GM19372 (cell line): Measurements from ENCODE around the gene HTRA2.

Experiments
- ATAC-seq: cut with Tn5 transposase; IDR thresholded peaks from one replicate; pipeline ENCODE4 v1.9.1; 2021; ENCODE audit warnings: mild to moderate bottlenecking, low read depth, moderate library complexity; ENCODE audit not compliant: unreplicated experiment

Gene HTRA2

DNA sequence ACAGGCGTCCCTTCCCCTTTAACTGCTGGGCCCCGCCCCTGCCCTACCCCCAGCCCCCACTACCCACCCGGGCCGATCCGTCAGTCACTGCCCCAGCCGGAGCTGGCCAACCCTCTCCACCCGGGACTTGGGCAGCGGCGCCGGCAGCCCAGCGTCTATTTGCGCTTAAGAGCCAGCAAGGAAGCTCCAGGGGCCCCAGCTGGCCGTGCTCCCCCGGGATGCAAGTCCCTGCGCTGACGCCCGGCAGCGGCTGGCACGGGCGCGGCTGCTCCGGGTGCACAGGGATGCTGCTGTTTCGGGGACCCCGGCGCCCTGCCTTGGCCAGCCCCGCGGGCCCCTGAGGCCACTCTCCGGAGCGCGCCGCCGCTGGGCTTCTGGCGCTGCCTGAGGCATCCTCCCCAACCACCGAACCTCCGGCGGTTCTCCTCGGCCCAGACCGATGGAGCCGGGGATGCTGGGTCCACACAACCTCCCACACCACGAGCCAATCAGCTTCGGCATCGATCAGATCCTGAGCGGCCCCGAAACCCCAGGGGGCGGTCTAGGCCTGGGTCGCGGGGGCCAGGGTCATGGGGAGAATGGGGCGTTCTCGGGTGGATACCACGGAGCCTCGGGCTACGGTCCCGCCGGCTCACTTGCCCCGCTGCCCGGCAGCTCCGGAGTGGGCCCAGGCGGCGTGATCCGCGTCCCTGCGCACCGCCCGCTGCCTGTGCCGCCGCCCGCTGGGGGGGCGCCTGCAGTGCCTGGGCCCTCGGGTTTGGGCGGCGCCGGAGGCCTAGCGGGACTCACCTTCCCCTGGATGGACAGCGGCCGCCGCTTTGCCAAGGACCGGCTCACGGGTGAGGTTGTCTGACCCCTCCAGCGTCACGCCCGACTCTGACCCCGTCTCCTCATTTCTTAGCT, 15.1 kb upstream of the HTRA2 start, which contains the start of gene TLX2:
TSS of gene TLX2 (plus strand) at position 83 of the 903 bp plus-strand sequence. CDS start at position 440, 357 bp downstream.
- no peak for ATAC-seq

DNA sequence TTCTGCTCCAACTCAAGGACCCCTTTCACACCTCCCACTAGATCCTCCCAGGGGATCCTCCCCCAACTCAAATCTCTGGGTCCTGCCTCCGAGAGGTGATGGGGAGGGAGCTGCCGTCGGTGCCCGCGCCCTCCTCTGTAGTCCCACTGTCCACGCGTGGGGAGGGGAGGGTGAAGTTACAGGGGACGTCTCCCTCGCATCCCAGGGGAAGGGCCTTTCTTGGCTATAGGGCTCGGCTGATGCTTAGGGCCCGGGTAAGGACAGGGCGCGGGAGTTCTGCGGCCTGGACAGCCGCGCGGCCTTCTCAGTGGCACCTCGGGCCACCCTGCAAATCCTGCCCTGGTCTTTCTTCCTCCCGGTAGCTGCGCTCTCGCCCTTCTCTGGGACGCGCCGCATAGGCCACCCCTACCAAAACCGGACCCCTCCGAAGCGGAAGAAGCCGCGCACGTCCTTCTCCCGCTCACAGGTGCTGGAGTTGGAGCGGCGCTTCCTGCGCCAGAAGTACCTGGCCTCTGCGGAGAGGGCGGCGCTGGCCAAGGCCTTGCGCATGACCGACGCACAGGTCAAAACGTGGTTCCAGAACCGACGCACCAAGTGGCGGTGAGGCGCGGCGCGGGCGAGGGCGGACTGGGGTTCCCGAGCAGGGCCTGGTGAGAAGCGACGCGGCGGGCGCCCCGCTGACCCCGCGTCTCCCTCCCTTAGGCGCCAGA, 14.3 kb upstream of the HTRA2 start:
- no peak for ATAC-seq

DNA sequence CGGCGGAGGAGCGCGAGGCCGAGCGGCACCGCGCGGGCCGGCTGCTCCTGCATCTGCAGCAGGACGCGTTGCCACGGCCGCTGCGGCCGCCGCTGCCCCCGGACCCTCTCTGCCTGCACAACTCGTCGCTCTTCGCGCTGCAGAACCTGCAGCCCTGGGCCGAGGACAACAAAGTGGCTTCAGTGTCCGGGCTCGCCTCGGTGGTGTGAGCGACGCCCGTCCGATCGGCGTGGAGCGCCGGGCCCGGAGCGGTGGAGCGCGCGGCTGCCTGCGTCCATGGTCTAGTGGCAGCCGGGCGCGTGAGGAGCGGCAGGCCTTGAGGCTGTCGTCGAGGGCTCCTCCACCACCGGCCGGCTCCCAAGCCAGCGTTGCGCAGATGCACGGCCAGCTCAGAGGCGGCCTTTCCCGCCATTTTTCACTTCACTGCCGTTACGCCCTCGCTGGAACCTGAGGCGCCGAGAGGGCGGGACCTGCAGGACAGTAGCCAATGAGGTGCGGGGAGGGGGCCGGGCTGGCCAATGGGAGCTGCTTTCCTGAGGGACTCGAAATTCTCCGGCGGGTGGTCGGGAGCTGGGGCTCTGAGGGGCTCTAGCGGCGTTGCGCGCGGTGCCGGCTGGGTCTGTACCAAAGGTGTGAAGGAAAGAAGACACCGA, 13.6 kb upstream of the HTRA2 start:
- ATAC-seq: peak; percentile 75

DNA sequence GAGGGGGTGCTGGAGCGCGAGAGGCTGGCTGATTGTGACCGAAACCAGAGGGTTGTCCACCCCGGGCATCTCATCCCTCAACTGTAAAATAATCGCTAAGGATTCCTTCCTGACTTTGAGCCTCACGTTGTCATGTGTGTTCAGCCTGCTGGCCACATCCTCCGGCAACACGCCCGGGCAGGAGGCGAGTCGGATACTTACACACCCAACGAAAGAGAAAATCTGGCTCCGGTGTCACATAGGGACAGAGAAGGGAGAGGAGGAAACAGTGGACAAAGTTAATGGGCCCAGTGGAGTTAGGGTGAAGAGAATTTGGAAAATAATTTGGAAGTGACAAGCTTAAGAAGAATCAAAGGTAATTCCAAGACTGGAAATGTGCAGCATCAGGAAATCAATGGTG, 13.1 kb upstream of the HTRA2 start:
- no peak for ATAC-seq

DNA sequence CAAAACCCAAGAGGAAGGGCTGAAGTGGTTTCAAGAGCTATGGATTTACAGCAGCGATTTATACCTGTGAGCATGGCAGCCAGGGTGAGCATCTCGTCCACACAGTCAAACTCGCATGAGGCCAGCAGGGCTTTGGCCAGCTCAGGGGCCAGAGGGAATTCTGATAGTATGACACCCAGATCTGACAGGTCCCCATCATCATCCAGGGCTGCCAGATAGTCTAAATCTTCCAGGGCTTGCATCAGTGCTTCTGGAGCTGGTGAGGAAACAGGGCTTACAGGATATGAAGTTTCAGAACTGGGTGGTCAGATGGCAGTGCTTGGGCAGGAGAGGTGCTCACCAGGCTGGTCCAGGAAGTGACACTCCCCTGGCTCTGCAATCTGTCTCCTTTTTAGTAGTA, 7.2 kb upstream of the HTRA2 start:
- ATAC-seq: no peak

DNA sequence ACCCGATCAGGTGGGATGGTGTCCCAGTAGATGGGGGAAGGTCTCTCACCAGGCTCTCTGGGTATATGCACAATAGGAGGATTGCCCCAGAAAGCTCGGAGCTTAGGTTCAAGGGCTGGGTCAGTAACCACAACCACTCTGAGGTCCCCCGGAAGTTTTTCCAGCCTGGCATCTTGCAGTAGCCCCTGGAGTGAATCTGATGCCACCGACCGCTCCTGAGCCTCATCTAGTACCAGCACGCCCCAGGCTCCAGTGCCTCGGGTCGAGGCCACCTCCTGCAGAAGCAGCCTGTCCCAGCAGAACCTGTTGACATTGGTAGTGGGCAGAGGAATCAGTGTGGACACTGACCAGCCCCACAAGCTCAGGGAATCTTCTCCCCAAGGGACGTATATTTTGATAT, 5.7 kb upstream of the HTRA2 start:
- no peak for ATAC-seq

DNA sequence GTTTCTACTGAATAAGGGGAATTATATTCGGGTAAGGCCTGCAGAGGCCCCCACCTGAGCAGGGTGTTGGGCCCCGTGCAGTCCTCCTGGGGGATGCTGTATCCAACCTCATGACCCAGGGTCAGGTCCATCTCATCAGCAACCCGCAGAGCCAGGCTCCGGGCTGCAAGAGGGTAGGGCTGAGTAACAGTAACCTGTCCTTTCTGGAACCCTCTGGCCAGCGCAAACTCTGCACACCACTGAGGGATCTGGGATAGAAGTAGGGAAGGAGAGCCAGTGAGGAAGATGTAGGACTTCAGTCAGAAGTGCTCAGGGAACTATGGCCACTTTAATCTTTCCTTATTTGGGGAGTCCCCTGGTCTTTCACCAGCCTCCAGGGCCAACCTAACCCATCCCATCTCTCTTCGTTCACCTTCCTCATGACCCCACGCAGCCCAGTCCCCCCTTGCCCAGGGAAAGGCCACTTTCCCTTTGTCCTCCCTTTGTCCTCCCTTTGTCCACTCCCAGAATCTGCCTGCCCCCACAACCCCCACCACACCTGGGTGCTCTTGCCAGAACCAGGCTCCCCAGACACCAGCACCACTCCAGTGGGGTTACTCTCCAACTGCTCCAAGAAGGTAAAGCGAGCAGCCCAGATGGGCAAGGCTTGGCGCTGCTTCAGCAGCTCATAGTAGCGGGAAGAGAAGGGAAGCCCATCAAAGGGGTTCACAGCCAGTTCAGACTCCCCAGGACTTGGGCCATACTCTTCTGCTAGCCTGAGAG, 4.6 kb upstream of the HTRA2 start:
- no peak for ATAC-seq

DNA sequence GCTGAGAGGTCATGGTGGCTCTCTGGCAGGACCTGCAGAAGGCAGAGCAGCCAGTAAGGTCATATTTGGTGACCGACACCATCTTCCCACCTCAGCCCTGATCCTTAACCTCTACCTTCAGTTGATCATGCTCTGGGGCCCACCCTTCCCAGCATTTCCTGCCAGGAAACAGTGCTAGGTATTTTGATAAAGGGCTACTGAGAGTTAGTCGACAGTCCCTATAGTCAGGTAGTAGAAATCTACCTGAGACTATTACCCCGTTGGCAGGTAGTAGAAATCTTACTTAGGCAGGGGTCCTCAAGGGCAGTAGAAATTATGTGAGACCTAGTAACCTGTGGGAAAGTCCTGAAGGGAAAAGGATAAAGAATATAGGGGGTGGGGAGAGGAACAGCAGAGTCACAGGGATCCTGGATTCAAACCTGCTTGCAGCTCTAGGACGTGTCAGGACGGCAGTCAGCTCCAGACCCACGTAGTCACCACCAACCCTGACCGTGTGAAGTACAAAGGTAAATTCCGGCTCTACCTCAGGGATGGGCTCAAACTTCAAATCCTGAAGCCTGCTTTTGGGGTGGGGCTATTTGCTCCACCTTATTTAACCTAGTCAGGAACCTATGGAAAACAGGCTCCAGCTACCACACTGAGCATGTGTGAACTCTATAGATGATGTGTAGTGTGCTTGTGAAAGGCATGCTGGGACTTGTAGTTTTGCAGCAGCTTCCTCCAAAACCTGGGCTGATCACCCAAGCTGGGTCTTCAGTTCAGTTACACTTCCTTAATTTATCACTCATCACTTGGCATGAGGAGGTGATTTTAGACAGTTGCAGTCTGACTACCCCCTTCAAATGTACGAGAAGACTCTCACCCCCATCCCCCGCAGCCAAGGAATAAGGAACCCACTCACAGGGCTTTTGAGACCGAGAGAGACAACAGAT, 3.8 kb upstream of the HTRA2 start, which contains the start of gene DQX1:
TSS of gene DQX1 (minus strand) at position 515 of the 932 bp plus-strand sequence. CDS start at position 13, 502 bp downstream.
- no peak for ATAC-seq

DNA sequence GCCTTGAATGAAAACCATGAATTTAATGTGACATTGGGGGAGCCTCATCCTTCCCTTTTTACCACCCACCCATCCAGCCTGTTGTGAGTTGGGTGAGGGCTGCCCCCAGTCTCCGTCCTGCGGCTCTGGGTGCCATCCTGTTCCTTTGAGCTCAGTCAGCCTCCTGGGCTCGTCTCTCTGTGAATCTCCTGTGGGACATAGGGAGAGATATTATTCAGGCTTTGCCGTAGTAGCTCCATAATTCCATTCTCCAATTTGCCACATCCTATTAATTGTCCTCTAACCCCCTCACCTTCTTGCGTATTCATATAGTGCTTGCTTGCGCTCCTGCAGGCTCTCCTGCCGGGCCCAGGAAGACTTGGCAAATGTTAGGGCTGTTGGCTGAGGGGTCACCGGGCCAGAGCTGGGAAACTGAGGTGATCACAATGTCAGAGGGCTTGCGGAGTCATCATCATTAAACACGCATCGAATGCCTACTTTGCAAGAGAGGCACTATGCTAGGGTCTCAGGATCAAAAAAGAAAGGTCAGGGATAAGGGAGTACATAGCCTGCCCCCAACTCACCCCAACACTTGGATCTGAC, 3.0 kb upstream of the HTRA2 start:
- ATAC-seq: no peak

DNA sequence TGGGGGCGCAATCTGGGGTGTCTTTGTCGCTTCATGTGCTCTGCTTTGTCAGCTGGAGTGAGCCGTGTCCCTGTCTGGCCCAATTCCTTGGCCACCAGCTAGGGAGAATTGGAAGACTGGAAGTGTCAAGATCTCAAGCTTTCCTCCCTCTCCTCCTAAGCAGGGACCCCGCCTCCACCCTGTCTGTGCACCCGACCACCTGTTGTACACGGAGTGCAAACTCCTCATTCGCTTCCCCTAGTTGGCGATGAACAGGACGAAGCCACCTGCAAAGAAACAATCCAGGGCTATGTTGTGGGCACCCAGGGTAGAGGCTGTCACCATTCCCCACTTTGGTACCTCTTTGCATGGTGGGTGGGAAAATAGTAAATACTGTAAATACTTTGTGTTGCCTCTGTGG, 2.0 kb upstream of the HTRA2 start:
- ATAC-seq: no peak

DNA sequence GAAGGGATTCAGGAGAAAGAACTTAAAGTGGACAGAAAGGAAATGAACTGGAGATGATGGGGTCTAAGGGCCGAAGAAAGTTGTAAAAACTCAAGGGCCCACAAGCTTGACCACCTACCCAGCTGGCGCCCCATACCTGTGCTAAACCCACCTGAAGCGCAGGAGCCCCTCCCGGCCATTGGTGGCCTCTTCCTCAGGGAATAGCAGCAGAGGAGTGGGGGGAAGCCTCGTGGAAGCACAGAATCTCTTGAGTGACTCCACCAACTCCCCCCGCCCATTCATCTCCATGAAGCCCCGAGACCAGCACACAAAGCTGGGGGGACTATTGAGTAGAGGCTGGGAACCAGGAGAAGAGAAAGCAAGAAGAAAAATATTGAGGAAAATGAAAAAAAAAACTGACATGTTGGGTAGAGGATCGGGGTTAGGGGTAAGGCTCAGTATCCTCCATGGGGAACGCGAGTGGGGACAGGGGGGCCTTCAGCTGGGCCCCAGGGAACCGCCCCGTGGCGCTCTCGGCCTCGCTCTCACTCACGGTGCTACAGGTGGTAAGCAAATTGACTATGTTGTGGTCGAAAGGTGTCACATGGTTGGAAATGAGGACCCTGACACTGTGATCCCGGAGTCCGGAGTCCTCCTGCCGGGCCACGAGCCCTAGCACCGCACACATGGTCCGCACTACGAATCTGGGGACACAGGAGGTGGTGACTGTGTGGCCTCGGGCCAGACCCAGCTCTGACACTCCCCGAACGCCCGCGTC, 955 bp upstream of the HTRA2 start:
- ATAC-seq: peak; percentile 0

DNA sequence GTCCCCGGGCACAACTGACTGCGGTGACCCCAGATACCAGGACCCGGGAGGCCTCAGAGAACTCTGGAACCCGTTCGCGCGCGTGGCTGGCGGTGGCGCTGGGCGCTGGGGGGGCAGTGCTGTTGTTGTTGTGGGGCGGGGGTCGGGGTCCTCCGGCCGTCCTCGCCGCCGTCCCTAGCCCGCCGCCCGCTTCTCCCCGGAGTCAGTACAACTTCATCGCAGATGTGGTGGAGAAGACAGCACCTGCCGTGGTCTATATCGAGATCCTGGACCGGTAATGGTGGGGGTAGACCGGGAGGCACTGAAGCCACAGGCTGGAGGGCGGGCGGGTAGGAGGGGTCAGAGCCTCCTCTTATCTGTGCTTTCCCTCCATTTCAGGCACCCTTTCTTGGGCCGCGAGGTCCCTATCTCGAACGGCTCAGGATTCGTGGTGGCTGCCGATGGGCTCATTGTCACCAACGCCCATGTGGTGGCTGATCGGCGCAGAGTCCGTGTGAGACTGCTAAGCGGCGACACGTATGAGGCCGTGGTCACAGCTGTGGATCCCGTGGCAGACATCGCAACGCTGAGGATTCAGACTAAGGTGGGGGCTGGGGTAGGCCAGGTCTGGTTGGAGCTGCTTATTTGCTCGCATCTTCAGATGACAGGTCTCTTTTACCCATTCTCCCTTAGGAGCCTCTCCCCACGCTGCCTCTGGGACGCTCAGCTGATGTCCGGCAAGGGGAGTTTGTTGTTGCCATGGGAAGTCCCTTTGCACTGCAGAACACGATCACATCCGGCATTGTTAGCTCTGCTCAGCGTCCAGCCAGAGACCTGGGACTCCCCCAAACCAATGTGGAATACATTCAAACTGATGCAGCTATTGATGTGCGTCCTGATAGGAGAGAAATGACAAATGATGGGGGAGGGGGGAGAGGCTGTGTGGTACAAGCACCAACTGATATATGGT, 780 bp downstream of the HTRA2 start:
- peak; percentile 28 for ATAC-seq

DNA sequence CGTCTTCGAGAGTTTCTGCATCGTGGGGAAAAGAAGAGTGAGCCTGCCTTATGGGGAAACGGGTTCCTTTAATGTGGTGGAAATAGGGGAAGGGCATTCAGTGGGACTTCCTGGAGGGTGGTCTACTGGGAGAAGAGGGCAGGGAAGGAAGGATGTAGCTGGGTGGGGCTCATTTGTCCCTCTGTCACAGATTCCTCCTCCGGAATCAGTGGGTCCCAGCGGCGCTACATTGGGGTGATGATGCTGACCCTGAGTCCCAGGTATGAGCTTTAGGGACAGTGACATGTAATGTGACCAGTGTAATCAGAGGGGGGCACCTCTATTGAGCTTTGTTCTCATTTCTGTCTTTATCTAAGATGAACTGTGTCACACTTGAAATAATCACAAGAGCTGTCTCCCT, 1.9 kb downstream of the HTRA2 start:
- no peak for ATAC-seq

DNA sequence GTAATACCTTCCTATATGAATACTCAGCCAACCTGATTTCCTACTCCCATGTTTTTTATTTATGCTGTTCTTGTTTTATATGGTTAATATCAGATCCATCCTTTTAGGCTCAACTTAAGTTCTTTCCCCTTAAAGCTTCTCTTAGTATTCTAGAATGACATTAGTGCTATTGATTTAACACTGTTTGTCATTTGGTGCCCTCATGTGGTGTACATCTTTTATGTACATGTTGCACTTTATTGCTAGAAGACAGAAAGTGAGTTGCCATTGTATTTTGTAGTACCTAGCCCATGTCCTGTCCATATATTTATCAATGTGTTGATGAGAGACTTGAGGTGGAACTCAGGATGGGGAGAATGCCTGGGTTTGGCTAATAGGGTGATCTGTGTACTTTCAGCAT, 2.5 kb downstream of the HTRA2 start:
- no peak for ATAC-seq

DNA sequence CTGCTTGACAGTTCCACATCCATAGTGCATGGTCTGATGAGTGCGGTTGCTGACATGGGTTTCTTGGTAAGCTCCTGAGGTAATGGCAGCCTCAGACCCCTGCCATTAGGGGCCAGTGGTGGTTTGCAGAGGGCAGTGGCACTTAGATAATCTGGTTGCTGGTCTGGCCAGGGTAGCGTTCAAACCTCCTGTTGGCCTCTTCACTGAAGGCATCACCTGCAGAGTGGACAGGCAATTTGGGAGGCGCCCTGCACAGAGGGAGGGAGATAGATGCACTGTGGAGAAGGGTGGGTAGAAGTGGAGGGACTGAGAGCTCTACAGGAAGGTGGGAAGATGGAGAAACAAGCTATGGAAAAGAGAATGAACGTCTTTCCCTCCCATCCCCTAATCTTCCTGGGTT, 3.7 kb downstream of the HTRA2 start:
- ATAC-seq: no peak

DNA sequence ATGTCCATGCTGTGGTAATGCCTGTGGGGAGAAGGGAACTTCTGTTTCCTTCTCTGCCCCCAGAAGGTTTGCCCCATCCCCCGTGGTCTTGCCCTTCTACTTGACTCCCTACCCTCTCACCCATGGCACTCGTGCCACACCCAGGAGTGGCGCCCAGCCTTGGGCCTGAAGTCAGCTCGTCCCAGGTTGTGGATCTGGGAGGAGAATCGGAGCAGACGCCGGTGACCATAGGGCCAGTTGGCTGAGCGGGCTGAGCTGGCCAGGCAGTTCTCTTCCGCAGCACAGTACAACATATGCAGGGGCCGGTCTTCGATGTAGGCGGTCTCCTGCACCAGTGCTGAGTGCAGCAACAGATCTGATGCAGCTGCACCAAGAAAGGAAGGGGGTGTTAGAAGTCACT, 4.7 kb downstream of the HTRA2 start:
- ATAC-seq: no peak

DNA sequence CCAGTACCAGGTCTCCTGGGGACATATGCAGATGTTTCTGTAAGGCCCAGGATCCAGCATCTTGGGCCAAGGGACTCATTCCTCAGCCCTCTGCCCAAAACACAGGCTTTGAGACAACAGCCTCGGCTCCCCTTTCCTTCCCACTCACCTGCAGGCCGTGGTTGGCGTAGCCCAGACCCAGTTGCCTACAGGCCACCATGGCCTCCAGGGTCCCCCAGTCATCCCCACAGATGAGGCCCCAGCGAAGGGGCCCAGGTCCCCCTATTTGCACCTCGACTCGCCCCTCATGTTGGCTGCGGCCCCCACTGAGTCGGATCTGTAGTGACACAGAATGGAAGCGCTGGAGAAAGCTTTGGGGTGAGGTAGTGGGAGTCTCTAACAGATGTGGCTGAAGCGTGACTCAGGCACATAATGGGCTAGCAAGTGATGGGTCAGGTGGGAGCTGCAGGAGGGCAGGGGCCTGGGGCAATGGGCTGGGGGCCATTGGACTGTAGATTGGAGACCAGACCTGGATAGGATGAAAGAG, 5.8 kb downstream of the HTRA2 start:
- no peak for ATAC-seq
